ENCODE measurements around the gene SPSB1. TPM values are rescaled to one million over a fixed set of nuclear protein-coding genes. Genes with fewer than 3 reads are reported as not detected.

The SPSB1 gene
- total RNA-seq, 2 experiments from 2014 or later: 11.0 to 12.5 TPM

DNA sequence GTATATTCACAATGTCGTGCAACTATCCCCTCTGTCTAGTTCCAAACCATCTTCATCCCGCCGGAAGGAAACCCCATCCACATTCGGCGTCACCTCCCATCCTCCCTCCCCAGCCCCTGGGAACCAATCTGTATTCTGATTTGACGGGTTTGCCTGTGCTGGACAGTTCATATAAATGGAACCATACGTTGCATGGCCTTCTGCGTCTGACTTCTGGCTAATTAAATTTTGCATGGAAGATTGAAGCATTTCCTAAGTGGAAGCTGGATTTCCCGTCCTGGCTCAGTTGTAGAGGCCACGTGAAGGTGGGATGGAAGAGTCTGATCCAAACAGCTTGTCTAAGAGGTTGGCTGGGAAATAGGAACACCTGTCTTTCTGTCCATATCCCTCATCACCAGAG is 14.6 kb downstream of the SPSB1 start:
- Mint-ChIP-seq H3K9me3 (no peaks in the 10 kb centered on the region), H3K36me3 (no peaks in the 10 kb centered on the region), H3K27ac (no peak overlapping the region), H3K4me1 (ENCODE audit: low read depth) (peaks cover 18% of the 10 kb centered on the region), H3K27me3 (no peaks in the 10 kb centered on the region), H3K4me3 (no peak overlapping the region)
- DNase-seq: no peak
- POLR2A ChIA-PET: no interaction called here
- intact Hi-C loops (cut with micrococcal nuclease): no loop called here
- CTCF ChIA-PET: no interaction called here

DNA sequence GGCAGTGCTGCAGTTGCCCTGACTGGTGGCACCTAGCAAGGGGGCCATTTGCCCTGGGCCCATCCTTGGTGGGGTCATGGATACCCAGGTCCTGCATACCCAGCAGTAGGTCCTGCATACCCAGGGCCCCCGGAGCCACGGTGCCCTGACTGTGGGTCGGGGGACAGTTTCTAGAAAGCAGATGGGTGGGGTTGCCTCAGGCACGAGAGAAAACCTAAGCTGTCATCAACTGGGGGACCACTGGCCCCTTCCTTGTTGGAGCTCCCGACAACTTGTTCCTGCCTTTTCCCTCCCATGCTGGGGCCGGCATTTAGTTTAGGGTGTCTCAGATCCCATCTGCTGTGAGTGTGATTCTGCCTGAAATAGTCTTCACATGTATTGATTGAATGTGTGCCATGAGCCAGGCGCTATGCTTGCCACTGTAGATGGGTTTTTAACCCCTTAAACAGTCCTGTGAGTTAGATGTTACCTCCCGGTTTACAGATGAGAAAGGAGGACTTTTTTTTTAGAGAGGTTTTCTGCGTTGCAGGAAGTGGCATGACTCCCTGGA is 15.6 kb downstream of the SPSB1 start:
- Mint-ChIP-seq H3K4me3 (no peak overlapping the region), H3K27me3 (no peaks in the 10 kb centered on the region), H3K9me3 (no peaks in the 10 kb centered on the region), H3K36me3 (no peaks in the 10 kb centered on the region), H3K4me1 (ENCODE audit: low read depth) (peaks cover 15% of the 10 kb centered on the region), H3K27ac (no peak overlapping the region)
- POLR2A ChIA-PET: no interaction called here
- no peak for DNase-seq
- intact Hi-C loops (cut with micrococcal nuclease): no loop called here
- CTCF ChIA-PET: no interaction called here

DNA sequence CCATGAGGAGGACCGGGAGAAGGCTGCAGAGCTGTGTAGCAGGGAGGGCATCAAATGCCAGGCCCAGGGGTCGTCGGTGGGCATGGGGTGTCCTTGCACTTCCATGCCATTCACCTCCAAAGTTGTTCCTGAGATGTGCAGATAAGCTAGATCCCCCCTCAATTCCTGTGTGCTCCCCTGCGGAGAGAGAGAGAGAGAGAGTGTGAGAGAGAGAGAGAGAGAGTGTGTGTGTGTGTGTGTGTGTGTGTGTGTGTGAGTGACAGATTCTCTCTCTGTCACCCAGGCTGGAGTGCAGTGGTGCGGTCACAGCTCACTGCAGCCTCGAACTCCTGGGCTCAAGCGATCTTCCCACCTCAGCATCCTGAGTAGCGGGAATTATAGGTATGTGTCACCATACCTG is 16.4 kb downstream of the SPSB1 start:
- CTCF ChIA-PET: no interaction called here
- intact Hi-C loops (cut with micrococcal nuclease): no loop called here
- H3K4me3 Mint-ChIP-seq: no peak overlapping the region
- H3K4me1 Mint-ChIP-seq (ENCODE audit: low read depth): peaks cover 17% of the 10 kb centered on the region
- no peak for DNase-seq
- H3K36me3 Mint-ChIP-seq: no peaks in the 10 kb centered on the region
- H3K27ac Mint-ChIP-seq: no peak overlapping the region
- no peaks in the 10 kb centered on the region for H3K27me3 Mint-ChIP-seq
- POLR2A ChIA-PET: no interaction called here
- H3K9me3 Mint-ChIP-seq: no peaks in the 10 kb centered on the region

DNA sequence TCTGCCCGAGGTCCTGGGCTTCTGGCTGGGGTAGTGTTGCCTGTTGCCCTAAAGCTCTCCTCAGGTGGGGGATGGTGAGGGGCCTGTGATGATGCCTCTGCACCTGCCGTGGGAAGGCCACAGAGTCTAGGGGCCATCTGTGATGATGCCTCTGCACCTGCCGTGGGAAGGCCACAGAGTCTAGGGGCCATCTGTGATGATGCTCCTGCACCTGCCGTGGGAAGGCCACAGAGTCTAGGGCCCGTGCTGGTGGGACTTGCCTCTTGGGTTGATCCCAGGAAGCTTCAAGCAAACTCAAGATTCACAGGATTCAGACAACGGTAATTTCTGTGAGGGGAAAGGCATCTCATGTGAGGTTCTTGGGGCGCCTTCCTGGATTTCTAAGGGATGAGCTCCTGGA is 17.3 kb downstream of the SPSB1 start:
- Mint-ChIP-seq H3K4me1 (ENCODE audit: low read depth) (peaks cover 23% of the 10 kb centered on the region), H3K36me3 (no peaks in the 10 kb centered on the region), H3K27ac (no peak overlapping the region), H3K27me3 (no peaks in the 10 kb centered on the region), H3K4me3 (no peak overlapping the region), H3K9me3 (no peaks in the 10 kb centered on the region)
- DNase-seq: no peak
- intact Hi-C loops (cut with micrococcal nuclease): no loop called here
- ChIA-PET CTCF (interaction anchor here (1.1 to 1.2 kb wide), 2 partner anchors 21 to 146 kb away, joined by 3 read pairs; no protein-coding TSS in a partner anchor), POLR2A (interaction anchor here (0.5 kb wide), 1 partner anchor 585 kb away, joined by 3 read pairs; no protein-coding TSS in a partner anchor)

DNA sequence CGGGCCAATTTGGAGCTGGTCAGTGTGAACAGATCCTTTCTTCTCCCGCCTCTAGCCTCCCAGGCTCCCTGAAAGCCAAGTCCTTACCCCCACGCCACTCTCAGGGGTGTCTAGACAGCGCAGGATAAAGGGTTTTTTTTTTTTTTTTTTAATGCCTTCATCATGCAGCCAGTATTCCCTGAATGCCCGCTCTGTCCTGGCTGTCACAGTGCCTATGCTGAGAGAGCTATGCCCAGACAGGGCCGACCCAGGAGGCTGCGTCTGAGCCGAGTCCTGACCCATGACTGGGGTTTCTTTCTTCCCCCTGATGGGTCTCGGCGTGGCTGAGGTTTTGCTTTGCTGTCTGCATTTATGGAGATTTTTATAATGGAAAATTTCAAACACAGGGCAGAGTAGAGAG is 18.3 kb downstream of the SPSB1 start:
- DNase-seq: no peak
- intact Hi-C loops (cut with micrococcal nuclease): no loop called here
- Mint-ChIP-seq H3K9me3 (no peaks in the 10 kb centered on the region), H3K4me3 (no peak overlapping the region), H3K4me1 (ENCODE audit: low read depth) (peaks cover 23% of the 10 kb centered on the region), H3K27ac (no peak overlapping the region), H3K27me3 (no peaks in the 10 kb centered on the region), H3K36me3 (no peaks in the 10 kb centered on the region)
- ChIA-PET POLR2A (interaction anchor here (0.7 kb wide), 1 partner anchor 96 kb away, joined by 3 read pairs; no protein-coding TSS in a partner anchor), CTCF (interaction anchor here (1.0 to 1.2 kb wide), 2 partner anchors 22 to 136 kb away, joined by 3 read pairs; no protein-coding TSS in a partner anchor)

DNA sequence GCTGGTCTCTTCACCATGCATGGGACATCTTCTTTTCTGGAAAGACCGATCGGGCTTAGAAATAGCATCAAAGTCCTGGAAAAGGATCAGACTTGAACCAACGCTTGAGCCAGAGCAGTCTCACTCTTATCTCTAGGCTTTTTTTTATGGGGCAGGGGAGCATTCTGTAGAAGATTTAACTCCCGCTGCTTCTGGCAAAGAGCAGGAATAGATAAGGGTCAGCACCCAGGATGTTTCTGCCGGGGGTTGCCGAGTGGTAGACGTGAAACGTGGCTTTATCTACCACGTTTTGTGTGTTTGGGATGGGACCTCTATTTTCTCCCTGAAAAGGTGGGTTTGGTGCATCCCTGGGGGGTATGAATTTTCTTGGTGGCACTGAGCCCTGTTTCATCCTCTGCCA is 18.8 kb downstream of the SPSB1 start:
- no peak overlapping the region for H3K4me3 Mint-ChIP-seq
- H3K27ac Mint-ChIP-seq: no peak overlapping the region
- intact Hi-C loops (cut with micrococcal nuclease): no loop called here
- DNase-seq: no peak
- ChIA-PET POLR2A (interaction anchor here (0.7 kb wide), 1 partner anchor 96 kb away, joined by 3 read pairs; no protein-coding TSS in a partner anchor), CTCF (interaction anchor here (0.6 kb wide), 1 partner anchor 117 kb away, joined by 3 read pairs; no protein-coding TSS in a partner anchor)
- no peaks in the 10 kb centered on the region for H3K9me3 Mint-ChIP-seq
- H3K36me3 Mint-ChIP-seq: no peaks in the 10 kb centered on the region
- peaks cover 24% of the 10 kb centered on the region for H3K4me1 Mint-ChIP-seq (ENCODE audit: low read depth)
- no peaks in the 10 kb centered on the region for H3K27me3 Mint-ChIP-seq

DNA sequence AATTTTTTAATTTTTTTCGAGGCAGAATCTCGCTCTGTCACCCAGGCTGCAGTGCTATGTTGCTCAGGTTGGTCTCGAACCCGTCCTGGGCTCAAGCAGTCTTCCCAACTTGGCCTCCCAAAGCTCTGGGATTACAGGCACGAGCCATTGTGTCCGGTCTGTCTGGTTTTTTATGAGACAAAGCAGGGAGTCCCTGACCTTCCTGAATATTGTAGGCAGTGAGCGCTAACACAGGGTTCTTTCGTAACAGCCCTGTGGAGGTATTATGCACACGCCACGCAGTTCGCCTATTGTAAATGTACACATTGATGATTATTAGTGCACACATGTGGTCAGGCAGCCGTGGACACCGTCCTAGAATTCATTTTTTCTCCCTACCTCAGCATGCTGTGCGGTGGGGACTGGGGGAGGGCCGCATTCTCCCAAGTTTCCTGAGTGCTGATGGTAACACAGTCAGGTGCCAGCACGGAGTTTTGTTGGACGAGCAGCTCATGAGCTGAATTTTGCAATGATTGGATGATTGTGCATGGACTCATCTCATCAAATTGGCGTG is 19.6 kb downstream of the SPSB1 start:
- peaks cover 32% of the 10 kb centered on the region for H3K4me1 Mint-ChIP-seq (ENCODE audit: low read depth)
- no peak overlapping the region for H3K27ac Mint-ChIP-seq
- no peak for DNase-seq
- no peaks in the 10 kb centered on the region for H3K36me3 Mint-ChIP-seq
- no peaks in the 10 kb centered on the region for H3K27me3 Mint-ChIP-seq
- H3K9me3 Mint-ChIP-seq: no peaks in the 10 kb centered on the region
- CTCF ChIA-PET: interaction anchor here (0.6 kb wide), 1 partner anchor 116 kb away, joined by 3 read pairs; no protein-coding TSS in a partner anchor
- POLR2A ChIA-PET: no interaction called here
- no peak overlapping the region for H3K4me3 Mint-ChIP-seq
- intact Hi-C loops (cut with micrococcal nuclease): no loop called here

DNA sequence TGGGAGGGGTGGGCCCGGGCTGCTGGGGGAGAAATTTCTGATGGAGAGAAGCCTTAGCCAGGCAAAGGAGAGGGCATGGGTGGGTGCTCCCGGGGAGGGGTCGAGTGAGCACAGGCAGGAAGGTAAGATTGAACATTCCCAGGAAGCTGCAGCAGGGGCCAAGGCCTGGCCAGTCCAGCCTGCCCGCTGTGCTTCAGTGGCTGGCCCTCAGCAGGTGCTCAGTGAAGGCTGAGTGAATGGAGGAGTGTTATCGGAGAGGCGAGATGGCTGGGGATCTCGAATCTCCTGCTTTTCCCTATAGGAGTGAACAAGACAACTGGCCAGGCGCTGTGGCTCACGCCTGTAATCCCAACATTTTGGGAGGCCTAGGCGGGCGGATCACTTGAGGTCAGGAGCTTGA is 20.9 kb downstream of the SPSB1 start:
- no peak overlapping the region for H3K4me3 Mint-ChIP-seq
- intact Hi-C loops (cut with micrococcal nuclease): no loop called here
- H3K27me3 Mint-ChIP-seq: no peaks in the 10 kb centered on the region
- POLR2A ChIA-PET: no interaction called here
- H3K27ac Mint-ChIP-seq: no peak overlapping the region
- H3K36me3 Mint-ChIP-seq: no peaks in the 10 kb centered on the region
- H3K9me3 Mint-ChIP-seq: no peaks in the 10 kb centered on the region
- H3K4me1 Mint-ChIP-seq (ENCODE audit: low read depth): peaks cover 38% of the 10 kb centered on the region
- DNase-seq: no peak
- CTCF ChIA-PET: no interaction called here

DNA sequence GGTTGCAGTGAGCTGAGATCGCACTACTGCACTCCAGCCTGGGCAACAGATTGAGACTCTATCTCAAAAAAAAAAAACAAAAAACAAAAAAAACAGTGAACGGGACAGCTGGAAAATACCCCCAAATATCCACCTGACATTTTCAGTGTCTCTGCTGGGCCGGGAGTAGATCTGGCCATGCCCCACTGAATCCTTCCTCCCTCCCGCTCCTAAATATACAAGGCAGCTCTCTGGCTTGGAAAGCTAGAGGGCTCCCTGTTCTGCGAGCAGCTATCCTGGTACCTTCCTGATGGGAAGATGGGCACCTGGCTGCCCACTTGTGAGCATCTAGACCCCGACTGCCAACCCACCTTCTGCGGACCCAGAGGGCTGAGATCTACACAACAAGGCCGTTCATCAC is 21.4 kb downstream of the SPSB1 start:
- H3K4me1 Mint-ChIP-seq (ENCODE audit: low read depth): peaks cover 38% of the 10 kb centered on the region
- no peak overlapping the region for H3K4me3 Mint-ChIP-seq
- H3K27ac Mint-ChIP-seq: peak overlapping the region; percentile 93
- DNase-seq: no peak
- no peaks in the 10 kb centered on the region for H3K36me3 Mint-ChIP-seq
- no peaks in the 10 kb centered on the region for H3K9me3 Mint-ChIP-seq
- intact Hi-C loops (cut with micrococcal nuclease): no loop called here
- CTCF ChIA-PET: no interaction called here
- H3K27me3 Mint-ChIP-seq: no peaks in the 10 kb centered on the region
- POLR2A ChIA-PET: no interaction called here

DNA sequence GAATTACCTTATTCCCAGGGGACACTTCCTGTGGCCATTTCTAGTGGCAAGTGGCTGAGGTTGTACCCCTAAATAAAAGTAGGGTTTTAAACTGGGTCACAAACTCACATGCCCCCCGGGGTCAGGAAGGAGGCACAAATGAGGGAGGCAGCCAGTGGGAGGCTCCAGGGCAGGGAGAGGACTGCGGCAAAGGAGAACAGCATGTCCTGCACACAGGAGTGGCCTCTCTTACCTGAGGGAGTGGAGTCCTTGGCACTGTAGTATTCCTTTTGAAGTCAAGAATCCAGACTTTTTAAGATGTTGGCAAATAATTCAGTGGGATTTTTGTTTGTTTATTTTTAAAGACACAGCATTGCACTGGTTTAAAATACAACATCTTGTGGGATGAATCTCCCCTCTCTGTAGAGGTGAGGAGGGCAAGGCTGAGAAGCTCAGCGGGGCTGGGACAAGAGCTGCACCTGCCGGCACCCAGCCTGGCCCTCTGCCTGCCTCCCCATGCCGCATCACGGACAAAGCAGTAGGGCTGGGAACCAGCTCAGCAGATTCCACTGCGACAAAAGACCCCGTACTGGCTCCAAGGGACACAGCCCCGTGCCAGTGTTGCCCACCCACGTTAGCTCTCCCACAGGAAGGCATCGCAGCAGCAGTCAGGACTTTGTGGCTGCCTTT is 22.2 kb downstream of the SPSB1 start:
- Mint-ChIP-seq H3K4me1 (ENCODE audit: low read depth) (peaks cover 38% of the 10 kb centered on the region), H3K27ac (peak overlapping the region; percentile 93), H3K4me3 (peak overlapping the region; percentile 66), H3K36me3 (no peaks in the 10 kb centered on the region), H3K27me3 (no peaks in the 10 kb centered on the region), H3K9me3 (no peaks in the 10 kb centered on the region)
- intact Hi-C loops (cut with micrococcal nuclease): loop anchor here (1.0 to 5.0 kb wide), 6 partner anchors 21 to 222 kb away; partner anchors contain the start of gene SLC25A33
- no peak for DNase-seq
- ChIA-PET CTCF (interaction anchor here (0.9 to 1.2 kb wide), 4 partner anchors 25 to 140 kb away, joined by 3 to 5 read pairs (median 4); no protein-coding TSS in a partner anchor), POLR2A (interaction anchor here (1.4 kb wide), 1 partner anchor 25 kb away, joined by 9 read pairs; no protein-coding TSS in a partner anchor)

DNA sequence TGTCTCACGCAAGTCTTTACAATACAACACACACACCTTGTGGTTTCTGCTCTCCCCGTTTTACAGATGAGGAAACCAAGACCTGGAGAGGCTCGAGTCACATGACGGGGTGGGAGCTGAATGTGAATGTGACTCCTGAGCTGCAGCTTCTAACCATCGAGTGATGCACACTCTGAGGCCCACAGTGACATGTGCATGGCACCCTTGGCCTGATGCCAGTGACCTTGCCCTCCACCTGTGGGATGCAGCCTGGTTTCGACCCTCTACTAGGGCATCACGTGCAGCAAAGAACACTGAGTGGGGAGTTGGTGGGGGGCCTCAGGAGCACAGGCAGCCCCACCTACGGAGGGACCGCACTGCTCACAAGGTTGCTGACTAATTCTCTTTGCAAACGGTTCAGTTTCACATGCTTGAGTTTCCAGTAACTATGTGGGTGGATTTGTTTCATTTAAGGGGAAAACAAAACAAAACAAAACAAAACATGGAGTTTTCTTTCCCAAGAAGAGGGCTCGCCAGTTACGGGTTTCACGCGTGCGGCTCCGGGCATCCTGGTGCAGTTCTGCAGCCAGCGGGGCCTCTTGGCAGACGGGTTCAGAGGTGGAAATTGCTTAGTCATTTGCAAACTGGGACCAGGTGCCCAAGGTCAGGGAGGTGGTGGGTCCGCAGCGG is 22.9 kb downstream of the SPSB1 start:
- ChIA-PET POLR2A (interaction anchor here (1.4 kb wide), 1 partner anchor 26 kb away, joined by 9 read pairs; no protein-coding TSS in a partner anchor), CTCF (interaction anchor here (0.9 to 1.2 kb wide), 4 partner anchors 25 to 140 kb away, joined by 3 to 5 read pairs (median 4); no protein-coding TSS in a partner anchor)
- H3K27ac Mint-ChIP-seq: peak overlapping the region; percentile 93
- H3K4me3 Mint-ChIP-seq: peak overlapping the region; percentile 66
- intact Hi-C loops (cut with micrococcal nuclease): loop anchor here (1.0 to 5.0 kb wide), 6 partner anchors 21 to 222 kb away; partner anchors contain the start of gene SLC25A33
- no peaks in the 10 kb centered on the region for H3K9me3 Mint-ChIP-seq
- no peaks in the 10 kb centered on the region for H3K36me3 Mint-ChIP-seq
- H3K4me1 Mint-ChIP-seq (ENCODE audit: low read depth): peaks cover 38% of the 10 kb centered on the region
- H3K27me3 Mint-ChIP-seq: no peaks in the 10 kb centered on the region
- DNase-seq: peak; percentile 85

DNA sequence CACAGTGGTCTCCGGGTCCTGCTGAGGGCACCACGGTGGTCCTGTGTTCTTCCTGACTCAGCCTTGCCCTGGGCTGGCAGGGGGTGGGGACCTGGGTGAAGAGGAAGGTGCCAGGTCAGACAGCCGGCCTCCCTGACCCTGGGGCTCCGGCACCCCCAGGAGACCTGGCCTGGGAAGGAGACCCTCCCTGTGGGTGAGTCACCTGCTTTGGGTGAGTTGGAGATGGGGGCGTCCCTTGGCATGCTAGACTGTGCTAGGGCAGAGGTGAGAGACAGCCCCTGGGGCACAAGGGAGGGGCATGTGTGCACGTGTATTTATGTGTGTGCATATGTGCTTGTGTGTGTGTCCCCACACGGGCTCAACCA is 23.4 kb downstream of the SPSB1 start:
- peak; percentile 69 for DNase-seq
- CTCF ChIA-PET: no interaction called here
- Mint-ChIP-seq H3K4me3 (peak overlapping the region; percentile 66), H3K36me3 (no peaks in the 10 kb centered on the region), H3K4me1 (ENCODE audit: low read depth) (peaks cover 38% of the 10 kb centered on the region), H3K27ac (peak overlapping the region; percentile 93), H3K9me3 (no peaks in the 10 kb centered on the region), H3K27me3 (no peaks in the 10 kb centered on the region)
- POLR2A ChIA-PET: no interaction called here
- intact Hi-C loops (cut with micrococcal nuclease): loop anchor here (5.0 kb wide), 2 partner anchors 39 to 221 kb away; partner anchors contain the start of gene SLC25A33
